H1 (cell line): Measurements from ENCODE around the gene VCX. TPM values are rescaled to one million over a fixed set of nuclear protein-coding genes. Genes with fewer than 3 reads are reported as not detected.
"Not testable (repeated sequence)": the region's sequence is repeated elsewhere in the genome, so short reads cannot be mapped to it uniquely, and the experiment has no call there.

Experiments
- CTCF ChIA-PET: fragments of 300-600 bp; sonication (Branson Sonifier 250); formaldehyde crosslinking; loops from one replicate; lab custom pipeline; 2021; ENCODE audit not compliant: partially characterized antibody; lab: Charles Lee
- POLR2A ChIA-PET: fragments of 300-600 bp; sonication (Branson Sonifier 250); formaldehyde crosslinking; loops from one replicate; lab custom pipeline; 2021; ENCODE audit warnings: inconsistent platforms; ENCODE audit not compliant: partially characterized antibody; lab: Charles Lee
- DNase-seq, 2 experiments: peaks; one replicate each; pipeline versions ENCODE4 v3.0.0 to v3.0.0-alpha.2; 2010 to 2022; ENCODE audit warnings: low spot score in 2 of 2, low read depth in 1 of 2, mixed read lengths in 1 of 2
- FAIRE-seq: peaks from 2 replicates; lab custom pipeline; 2011; peaks lifted over from hg19 to GRCh38; lab: Jason Lieb, UNC
- H2AFZ ChIP-seq: 2 replicates; pipeline ENCODE4 v1.8.1; 2012; ENCODE audit warnings: low read length, inconsistent platforms
- H2AK5ac ChIP-seq: 2 replicates; pipeline ENCODE4 v1.6.1; 2013; ENCODE audit warnings: low read depth, low read length
- H2BK120ac ChIP-seq: replicated peaks from 2 replicates; pipeline ENCODE3; 2013; ENCODE audit warnings: low read depth, low read length, inconsistent platforms
- H2BK12ac ChIP-seq: 2 replicates; pipeline ENCODE4 v1.6.1; 2013; ENCODE audit warnings: low read depth, low read length
- H2BK15ac ChIP-seq: 2 replicates; pipeline ENCODE4 v1.6.1; 2013; ENCODE audit warnings: low read length
- H2BK20ac ChIP-seq: 2 replicates; pipeline ENCODE4 v1.6.1; 2013; ENCODE audit warnings: low read length
- H2BK5ac ChIP-seq: 2 replicates; pipeline ENCODE4 v1.6.1; 2013; ENCODE audit warnings: low read depth, low read length
- H3K14ac ChIP-seq: 2 replicates; pipeline ENCODE4 v1.6.1; 2013; ENCODE audit warnings: inconsistent platforms; ENCODE audit not compliant: insufficient read length
- H3K18ac ChIP-seq: 2 replicates; pipeline ENCODE4 v1.6.1; 2013; ENCODE audit warnings: low read length; ENCODE audit errors: extremely low read depth
- H3K23ac ChIP-seq: 2 replicates; pipeline ENCODE4 v1.6.1; 2013; ENCODE audit warnings: inconsistent platforms; ENCODE audit not compliant: insufficient read length
- H3K23me2 ChIP-seq: 2 replicates; pipeline ENCODE4 v1.6.1; 2013; ENCODE audit warnings: low read depth, low read length
- H3K27ac ChIP-seq: 2 replicates; pipeline ENCODE4 v1.6.1; 2011; ENCODE audit warnings: low read depth, low read length, inconsistent platforms
- H3K27me3 ChIP-seq, 4 experiments: replicated peaks in 1 of 4; 1 replicate in 1 of 4; 2 replicates in 3 of 4; pipeline versions ENCODE4 v1.6.1 to v1.8.1; 2011 to 2013; ENCODE audit warnings: low read length in 3 of 4, mild to moderate bottlenecking in 3 of 4, inconsistent platforms in 2 of 4, mixed read lengths in 2 of 4, moderate library complexity in 1 of 4; ENCODE audit not compliant: control insufficient read depth in 3 of 4, insufficient read depth in 3 of 4; ENCODE audit errors: extremely low read depth in 1 of 4
- H3K36me3 ChIP-seq, 4 experiments: 2 replicates each; pipeline versions ENCODE4 v1.6.1 to v1.8.1; 2011 to 2013; ENCODE audit warnings: mild to moderate bottlenecking in 4 of 4, low read length in 3 of 4, moderate library complexity in 2 of 4, control low read depth in 1 of 4, inconsistent platforms in 1 of 4; ENCODE audit not compliant: insufficient read depth in 4 of 4, control insufficient read depth in 2 of 4
- H3K4ac ChIP-seq: replicated peaks from 2 replicates; pipeline ENCODE3; 2013; ENCODE audit warnings: low read length, low read depth, mixed read lengths, inconsistent platforms; ENCODE audit not compliant: insufficient read length
- H3K4me1 ChIP-seq, 4 experiments: replicated peaks in 1 of 4; 1 replicate in 1 of 4; 2 replicates in 3 of 4; pipeline versions ENCODE4 v1.6.1 to v1.8.1; 2011 to 2013; ENCODE audit warnings: low read length in 3 of 4, inconsistent platforms in 2 of 4, mixed read lengths in 1 of 4; ENCODE audit not compliant: insufficient read depth in 4 of 4, control insufficient read depth in 3 of 4
- H3K4me2 ChIP-seq, 2 experiments: 2 replicates each; pipeline versions ENCODE4 v1.6.1 to v1.8.1; 2011 to 2013; ENCODE audit warnings: low read depth in 2 of 2, low read length in 2 of 2, control low read depth in 1 of 2, inconsistent platforms in 1 of 2, mild to moderate bottlenecking in 1 of 2; ENCODE audit not compliant: insufficient read depth in 1 of 2
- H3K4me3 ChIP-seq, 4 experiments: fragments of 200-600, 300-600 bp in 1 of 4; sonication (generic), shearing (Covaris generic), sonication (Bioruptor Twin) in 1 of 4; 2 replicates each; pipeline versions ENCODE4 v1.5.1 to v1.8.1; 2011 to 2016; ENCODE audit warnings: low read length in 4 of 4, low read depth in 3 of 4, control low read depth in 2 of 4, inconsistent platforms in 2 of 4, mild to moderate bottlenecking in 2 of 4, mixed read lengths in 1 of 4, moderate library complexity in 1 of 4; ENCODE audit not compliant: insufficient read depth in 2 of 4; ENCODE audit errors: extremely low read depth in 1 of 4
- H3K56ac ChIP-seq: replicated peaks from 2 replicates; pipeline ENCODE3; 2013; ENCODE audit warnings: low read depth, mild to moderate bottlenecking, mixed read lengths, low read length, inconsistent platforms; ENCODE audit not compliant: insufficient read length
- H3K79me1 ChIP-seq: 2 replicates; pipeline ENCODE4 v1.6.1; 2013; ENCODE audit warnings: low read depth, low read length, control low read depth
- H3K79me2 ChIP-seq, 2 experiments: 2 replicates each; pipeline versions ENCODE4 v1.6.1 to v1.8.1; 2012 to 2013; ENCODE audit warnings: low read length in 2 of 2, mild to moderate bottlenecking in 2 of 2, inconsistent platforms in 1 of 2; ENCODE audit not compliant: insufficient read depth in 2 of 2, control insufficient read depth in 1 of 2
- H3K9ac ChIP-seq, 4 experiments: replicated peaks in 1 of 4; 1 replicate in 1 of 4; 2 replicates in 3 of 4; pipeline versions ENCODE4 v1.6.1 to v1.8.1; 2011 to 2013; ENCODE audit warnings: low read depth in 3 of 4, low read length in 3 of 4, control low read depth in 2 of 4, mild to moderate bottlenecking in 2 of 4, moderate library complexity in 2 of 4, inconsistent platforms in 1 of 4; ENCODE audit errors: extremely low read depth in 1 of 4
- H3K9me3 ChIP-seq, 2 experiments: 2 replicates each; pipeline versions ENCODE4 v1.6.1 to v1.8.1; 2012 to 2013; ENCODE audit warnings: mild to moderate bottlenecking in 2 of 2, moderate library complexity in 2 of 2, control low read depth in 1 of 2, inconsistent platforms in 1 of 2, low read depth in 1 of 2, low read length in 1 of 2, mixed read lengths in 1 of 2; ENCODE audit not compliant: insufficient read depth in 2 of 2
- H4K20me1 ChIP-seq, 2 experiments: replicated peaks in 1 of 2; 2 replicates each; pipeline versions ENCODE3 to v1.8.1; 2011 to 2013; ENCODE audit warnings: inconsistent platforms in 2 of 2, low read length in 2 of 2, mild to moderate bottlenecking in 1 of 2; ENCODE audit not compliant: insufficient read depth in 2 of 2, control insufficient read depth in 1 of 2
- H4K5ac ChIP-seq: 2 replicates; pipeline ENCODE4 v1.6.1; 2013; ENCODE audit warnings: low read length, low read depth, mixed read lengths, inconsistent platforms; ENCODE audit not compliant: insufficient read length
- H4K8ac ChIP-seq: 2 replicates; pipeline ENCODE4 v1.8.0; 2013; ENCODE audit warnings: mild to moderate bottlenecking, moderate library complexity, low read length, inconsistent platforms; ENCODE audit not compliant: insufficient read depth; ENCODE audit errors: extremely low read depth
- H4K91ac ChIP-seq: replicated peaks from 2 replicates; pipeline ENCODE3; 2013; ENCODE audit warnings: low read length, mixed read lengths, inconsistent platforms; ENCODE audit not compliant: insufficient read length
- WGBS, 2 experiments: shearing (Covaris generic) in 1 of 2; methylation state at CpG; one replicate each; pipeline versions ENCODE4 v1.1.6 to v1.1.7; 2013 to 2015; ENCODE audit warnings: low lambda C conversion rate in 2 of 2, mixed read lengths in 2 of 2, inconsistent platforms in 1 of 2, low coverage in 1 of 2, missing lambda C conversion rate in 1 of 2; ENCODE audit not compliant: insufficient replicate concordance in 2 of 2, insufficient coverage in 1 of 2, insufficient read length in 1 of 2; ENCODE audit errors: extremely low coverage in 1 of 2, missing lambda C conversion rate in 1 of 2; 5-methylcytosine and 5-hydroxymethylcytosine counted together
- long read RNA-seq, 2 experiments: library from RNA in 1 of 2; library from capped mRNA in 1 of 2; stranded (forward); transcript quantifications; one replicate each; pipeline ENCODE4 v2.0.0, GENCODE V29; 2021; ENCODE audit warnings: inconsistent platforms in 1 of 2
- polyA minus RNA-seq, 3 experiments: library from RNA; depleted of rRNA, polyadenylated mRNA; stranded (reverse); fragments of >200 nt; gene quantifications; 1 replicate in 2 of 3; 2 replicates in 1 of 3; pipeline ENCODE4 v1.2.3, GENCODE V29; 2011
- polyA plus RNA-seq, 7 experiments: library from polyadenylated mRNA; depleted of rRNA in 3 of 7; stranded (reverse) in 5 of 7; unstranded in 2 of 7; fragments of >200 nt in 5 of 7; fragments of 200-250 nt in 2 of 7; gene quantifications; 1 replicate in 5 of 7; 2 replicates in 1 of 7; 4 replicates in 1 of 7; pipeline versions ENCODE4 v1.2.1 to v1.2.3, GENCODE V29; 2011 to 2013; ENCODE audit warnings: missing spikeins in 2 of 7, mixed read lengths in 2 of 7
- total RNA-seq: library from RNA; stranded (reverse); fragmentation: NEBNext Ultra II Directional; extraction: Animal tissue kit (Norgen Biotek cat#: 25700); gene quantifications from 2 replicates; pipeline ENCODE4 v1.2.1, GENCODE V29; 2021

VCX gene
- total RNA-seq (not detected in 2 replicates), polyA plus RNA-seq (2011; rRNA removed) (0.22 TPM in 1 of 2 replicates, not detected in the other), polyA minus RNA-seq (2011; rRNA and poly(A)+ RNA removed) (0.24 TPM in 1 of 2 replicates, not detected in the other)
- 0.53 TPM for polyA plus RNA-seq (2011; cell fraction: cytosol; rRNA removed)
- polyA plus RNA-seq (2011; cell fraction: nucleus; rRNA removed), result 2.2 TPM
- polyA plus RNA-seq (2012, experiment 1 of 2), result 0.78 to 0.91 TPM (median 0.89 TPM) in 3 of 4 replicates, not detected in the other
- polyA plus RNA-seq (2012, experiment 2 of 2), result 0.35 TPM
- 0.41 TPM for polyA plus RNA-seq (2013, experiment 1 of 2)
- 0.20 TPM for polyA plus RNA-seq (2013, experiment 2 of 2)
- polyA minus RNA-seq (2011; cell fraction: cytosol; rRNA and poly(A)+ RNA removed), result not detected
- not detected for polyA minus RNA-seq (2011; cell fraction: nucleus; rRNA and poly(A)+ RNA removed)
- long read RNA-seq, experiment 1, result 0 reads
- long read RNA-seq, experiment 2, result 0 reads

DNA sequence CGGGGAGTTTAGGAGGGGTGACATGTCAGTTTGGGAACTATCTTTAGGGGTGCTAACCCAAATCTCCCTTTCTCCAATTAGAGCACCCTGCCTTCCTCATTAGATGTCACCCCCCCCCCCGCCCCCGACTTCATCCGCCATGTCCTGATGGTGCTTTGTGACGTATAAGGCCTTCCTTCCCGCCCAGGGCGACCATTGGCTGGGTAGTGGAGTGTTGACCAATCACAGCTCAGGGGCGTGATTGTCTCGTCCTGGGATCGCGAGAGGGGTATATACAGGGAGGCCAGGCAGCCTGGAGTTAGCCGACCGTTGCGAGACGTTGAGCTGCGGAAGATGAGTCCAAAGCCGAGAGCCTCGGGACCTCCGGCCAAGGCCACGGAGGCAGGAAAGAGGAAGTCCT lies at the start of gene VCX:
VCX (plus strand) TSS at position 301 of the 400 bp plus-strand sequence; CDS start at position 334, 33 bp downstream.
- H3K4me3 ChIP-seq, H3K4me2 ChIP-seq, H3K9ac ChIP-seq, H3K23me2 ChIP-seq, H3K4me1 ChIP-seq, H3K27ac ChIP-seq, H2AK5ac ChIP-seq, H3K27me3 ChIP-seq, H4K8ac ChIP-seq, H4K5ac ChIP-seq, H2BK12ac ChIP-seq, DNase-seq, H3K79me1 ChIP-seq, H3K23ac ChIP-seq, H2BK5ac ChIP-seq, H3K4ac ChIP-seq, H3K18ac ChIP-seq, H3K36me3 ChIP-seq, H2BK20ac ChIP-seq, CTCF ChIA-PET, H2BK120ac ChIP-seq, POLR2A ChIA-PET, FAIRE-seq, H2AFZ ChIP-seq, H3K79me2 ChIP-seq, H3K9me3 ChIP-seq, H3K56ac ChIP-seq, H4K20me1 ChIP-seq, H2BK15ac ChIP-seq, H4K91ac ChIP-seq, H3K14ac ChIP-seq: not testable (repeated sequence)
- WGBS, 2 experiments, result no CpG with 5 or more reads among the region's 20 CpGs
